Hepatocyte (in vitro differentiated cells): ENCODE data around the gene SCIN.

Experiments
- EZH2 ChIP-seq: fragments of 200-600 bp; sonication (generic); IDR thresholded peaks from 2 replicates; pipeline ENCODE4 v1.6.1; 2016; ENCODE audit warnings: antibody characterized with exemption, mild to moderate bottlenecking, borderline replicate concordance
- TF ChIP-seq, protein P1 (sequence below): fragments of 200-600 bp; sonication (generic); IDR thresholded peaks from 2 replicates; pipeline ENCODE4 v1.5.1; 2016; ENCODE audit warnings: antibody characterized with exemption, mild to moderate bottlenecking; ENCODE audit not compliant: poor library complexity

DNA sequence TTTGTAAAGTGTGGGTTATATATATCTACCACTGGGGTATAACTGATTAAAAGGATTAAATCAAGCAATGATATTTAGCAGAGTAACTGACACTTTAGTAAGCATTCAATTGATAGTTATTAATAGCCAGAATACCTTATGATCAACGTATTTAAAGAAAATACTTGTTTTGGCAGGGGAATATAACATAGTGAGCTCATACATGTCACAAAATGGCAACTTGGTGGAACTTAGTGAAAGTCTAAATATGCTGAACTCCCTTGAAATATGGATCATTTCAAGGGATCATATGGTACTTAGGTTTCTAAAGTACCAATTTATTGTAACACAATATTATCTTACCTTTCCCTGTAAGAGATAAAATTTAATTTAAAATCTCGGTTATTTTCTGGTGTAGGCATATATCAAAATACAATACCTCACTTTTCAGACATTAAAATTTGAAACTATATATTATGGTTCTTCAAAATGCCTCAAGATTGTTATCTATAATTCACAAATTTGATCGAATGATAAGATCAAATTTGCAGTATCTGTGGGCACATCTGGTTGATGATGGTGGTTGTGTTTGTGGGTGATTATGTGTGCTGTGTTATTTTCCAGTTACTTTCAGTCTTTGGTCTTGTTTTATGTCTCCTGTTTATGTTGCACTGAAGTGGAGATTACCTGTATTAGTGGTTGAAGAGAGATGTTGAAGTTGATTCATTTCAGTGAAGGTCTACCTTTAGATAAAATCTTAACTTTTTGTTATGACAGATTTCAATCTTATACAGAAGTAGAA lies 122.1 kb downstream of the SCIN start:
- TF ChIP-seq, protein P1, sequence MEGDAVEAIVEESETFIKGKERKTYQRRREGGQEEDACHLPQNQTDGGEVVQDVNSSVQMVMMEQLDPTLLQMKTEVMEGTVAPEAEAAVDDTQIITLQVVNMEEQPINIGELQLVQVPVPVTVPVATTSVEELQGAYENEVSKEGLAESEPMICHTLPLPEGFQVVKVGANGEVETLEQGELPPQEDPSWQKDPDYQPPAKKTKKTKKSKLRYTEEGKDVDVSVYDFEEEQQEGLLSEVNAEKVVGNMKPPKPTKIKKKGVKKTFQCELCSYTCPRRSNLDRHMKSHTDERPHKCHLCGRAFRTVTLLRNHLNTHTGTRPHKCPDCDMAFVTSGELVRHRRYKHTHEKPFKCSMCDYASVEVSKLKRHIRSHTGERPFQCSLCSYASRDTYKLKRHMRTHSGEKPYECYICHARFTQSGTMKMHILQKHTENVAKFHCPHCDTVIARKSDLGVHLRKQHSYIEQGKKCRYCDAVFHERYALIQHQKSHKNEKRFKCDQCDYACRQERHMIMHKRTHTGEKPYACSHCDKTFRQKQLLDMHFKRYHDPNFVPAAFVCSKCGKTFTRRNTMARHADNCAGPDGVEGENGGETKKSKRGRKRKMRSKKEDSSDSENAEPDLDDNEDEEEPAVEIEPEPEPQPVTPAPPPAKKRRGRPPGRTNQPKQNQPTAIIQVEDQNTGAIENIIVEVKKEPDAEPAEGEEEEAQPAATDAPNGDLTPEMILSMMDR: no peak
- no peak for TF ChIP-seq EZH2
